H1 (cell line): ENCODE measurements around the gene AGER. TPM values are rescaled to one million over a fixed set of nuclear protein-coding genes. Genes with fewer than 3 reads are reported as not detected.

Source experiments
- CTCF ChIA-PET: fragments of 300-600 bp; sonication (Branson Sonifier 250); formaldehyde crosslinking; loops from one replicate; lab custom pipeline; 2021; ENCODE audit not compliant: partially characterized antibody; lab: Charles Lee
- POLR2A ChIA-PET: fragments of 300-600 bp; sonication (Branson Sonifier 250); formaldehyde crosslinking; loops from one replicate; lab custom pipeline; 2021; ENCODE audit warnings: inconsistent platforms; ENCODE audit not compliant: partially characterized antibody; lab: Charles Lee
- DNase-seq, 2 experiments: peaks; one replicate each; pipeline versions ENCODE4 v3.0.0 to v3.0.0-alpha.2; 2010 to 2022; ENCODE audit warnings: low spot score in 2 of 2, low read depth in 1 of 2, mixed read lengths in 1 of 2
- FAIRE-seq: peaks from 2 replicates; lab custom pipeline; 2011; peaks lifted over from hg19 to GRCh38; lab: Jason Lieb, UNC
- H2AFZ ChIP-seq: 2 replicates; pipeline ENCODE4 v1.8.1; 2012; ENCODE audit warnings: low read length, inconsistent platforms
- H2AK5ac ChIP-seq: 2 replicates; pipeline ENCODE4 v1.6.1; 2013; ENCODE audit warnings: low read depth, low read length
- H2BK120ac ChIP-seq: replicated peaks from 2 replicates; pipeline ENCODE3; 2013; ENCODE audit warnings: low read depth, low read length, inconsistent platforms
- H2BK12ac ChIP-seq: 2 replicates; pipeline ENCODE4 v1.6.1; 2013; ENCODE audit warnings: low read depth, low read length
- H2BK15ac ChIP-seq: 2 replicates; pipeline ENCODE4 v1.6.1; 2013; ENCODE audit warnings: low read length
- H2BK20ac ChIP-seq: 2 replicates; pipeline ENCODE4 v1.6.1; 2013; ENCODE audit warnings: low read length
- H2BK5ac ChIP-seq: 2 replicates; pipeline ENCODE4 v1.6.1; 2013; ENCODE audit warnings: low read depth, low read length
- H3K14ac ChIP-seq: 2 replicates; pipeline ENCODE4 v1.6.1; 2013; ENCODE audit warnings: inconsistent platforms; ENCODE audit not compliant: insufficient read length
- H3K18ac ChIP-seq: 2 replicates; pipeline ENCODE4 v1.6.1; 2013; ENCODE audit warnings: low read length; ENCODE audit errors: extremely low read depth
- H3K23ac ChIP-seq: 2 replicates; pipeline ENCODE4 v1.6.1; 2013; ENCODE audit warnings: inconsistent platforms; ENCODE audit not compliant: insufficient read length
- H3K23me2 ChIP-seq: 2 replicates; pipeline ENCODE4 v1.6.1; 2013; ENCODE audit warnings: low read depth, low read length
- H3K27ac ChIP-seq: 2 replicates; pipeline ENCODE4 v1.6.1; 2011; ENCODE audit warnings: low read depth, low read length, inconsistent platforms
- H3K27me3 ChIP-seq, 4 experiments: replicated peaks in 1 of 4; 1 replicate in 1 of 4; 2 replicates in 3 of 4; pipeline versions ENCODE4 v1.6.1 to v1.8.1; 2011 to 2013; ENCODE audit warnings: low read length in 3 of 4, mild to moderate bottlenecking in 3 of 4, inconsistent platforms in 2 of 4, mixed read lengths in 2 of 4, moderate library complexity in 1 of 4; ENCODE audit not compliant: control insufficient read depth in 3 of 4, insufficient read depth in 3 of 4; ENCODE audit errors: extremely low read depth in 1 of 4
- H3K36me3 ChIP-seq, 4 experiments: 2 replicates each; pipeline versions ENCODE4 v1.6.1 to v1.8.1; 2011 to 2013; ENCODE audit warnings: mild to moderate bottlenecking in 4 of 4, low read length in 3 of 4, moderate library complexity in 2 of 4, control low read depth in 1 of 4, inconsistent platforms in 1 of 4; ENCODE audit not compliant: insufficient read depth in 4 of 4, control insufficient read depth in 2 of 4
- H3K4ac ChIP-seq: replicated peaks from 2 replicates; pipeline ENCODE3; 2013; ENCODE audit warnings: low read length, low read depth, mixed read lengths, inconsistent platforms; ENCODE audit not compliant: insufficient read length
- H3K4me1 ChIP-seq, 4 experiments: replicated peaks in 1 of 4; 1 replicate in 1 of 4; 2 replicates in 3 of 4; pipeline versions ENCODE4 v1.6.1 to v1.8.1; 2011 to 2013; ENCODE audit warnings: low read length in 3 of 4, inconsistent platforms in 2 of 4, mixed read lengths in 1 of 4; ENCODE audit not compliant: insufficient read depth in 4 of 4, control insufficient read depth in 3 of 4
- H3K4me2 ChIP-seq, 2 experiments: 2 replicates each; pipeline versions ENCODE4 v1.6.1 to v1.8.1; 2011 to 2013; ENCODE audit warnings: low read depth in 2 of 2, low read length in 2 of 2, control low read depth in 1 of 2, inconsistent platforms in 1 of 2, mild to moderate bottlenecking in 1 of 2; ENCODE audit not compliant: insufficient read depth in 1 of 2
- H3K4me3 ChIP-seq, 4 experiments: fragments of 200-600, 300-600 bp in 1 of 4; sonication (generic), shearing (Covaris generic), sonication (Bioruptor Twin) in 1 of 4; 2 replicates each; pipeline versions ENCODE4 v1.5.1 to v1.8.1; 2011 to 2016; ENCODE audit warnings: low read length in 4 of 4, low read depth in 3 of 4, control low read depth in 2 of 4, inconsistent platforms in 2 of 4, mild to moderate bottlenecking in 2 of 4, mixed read lengths in 1 of 4, moderate library complexity in 1 of 4; ENCODE audit not compliant: insufficient read depth in 2 of 4; ENCODE audit errors: extremely low read depth in 1 of 4
- H3K56ac ChIP-seq: replicated peaks from 2 replicates; pipeline ENCODE3; 2013; ENCODE audit warnings: low read depth, mild to moderate bottlenecking, mixed read lengths, low read length, inconsistent platforms; ENCODE audit not compliant: insufficient read length
- H3K79me1 ChIP-seq: 2 replicates; pipeline ENCODE4 v1.6.1; 2013; ENCODE audit warnings: low read depth, low read length, control low read depth
- H3K79me2 ChIP-seq, 2 experiments: 2 replicates each; pipeline versions ENCODE4 v1.6.1 to v1.8.1; 2012 to 2013; ENCODE audit warnings: low read length in 2 of 2, mild to moderate bottlenecking in 2 of 2, inconsistent platforms in 1 of 2; ENCODE audit not compliant: insufficient read depth in 2 of 2, control insufficient read depth in 1 of 2
- H3K9ac ChIP-seq, 4 experiments: replicated peaks in 1 of 4; 1 replicate in 1 of 4; 2 replicates in 3 of 4; pipeline versions ENCODE4 v1.6.1 to v1.8.1; 2011 to 2013; ENCODE audit warnings: low read depth in 3 of 4, low read length in 3 of 4, control low read depth in 2 of 4, mild to moderate bottlenecking in 2 of 4, moderate library complexity in 2 of 4, inconsistent platforms in 1 of 4; ENCODE audit errors: extremely low read depth in 1 of 4
- H3K9me3 ChIP-seq, 2 experiments: 2 replicates each; pipeline versions ENCODE4 v1.6.1 to v1.8.1; 2012 to 2013; ENCODE audit warnings: mild to moderate bottlenecking in 2 of 2, moderate library complexity in 2 of 2, control low read depth in 1 of 2, inconsistent platforms in 1 of 2, low read depth in 1 of 2, low read length in 1 of 2, mixed read lengths in 1 of 2; ENCODE audit not compliant: insufficient read depth in 2 of 2
- H4K20me1 ChIP-seq, 2 experiments: replicated peaks in 1 of 2; 2 replicates each; pipeline versions ENCODE3 to v1.8.1; 2011 to 2013; ENCODE audit warnings: inconsistent platforms in 2 of 2, low read length in 2 of 2, mild to moderate bottlenecking in 1 of 2; ENCODE audit not compliant: insufficient read depth in 2 of 2, control insufficient read depth in 1 of 2
- H4K5ac ChIP-seq: 2 replicates; pipeline ENCODE4 v1.6.1; 2013; ENCODE audit warnings: low read length, low read depth, mixed read lengths, inconsistent platforms; ENCODE audit not compliant: insufficient read length
- H4K8ac ChIP-seq: 2 replicates; pipeline ENCODE4 v1.8.0; 2013; ENCODE audit warnings: mild to moderate bottlenecking, moderate library complexity, low read length, inconsistent platforms; ENCODE audit not compliant: insufficient read depth; ENCODE audit errors: extremely low read depth
- H4K91ac ChIP-seq: replicated peaks from 2 replicates; pipeline ENCODE3; 2013; ENCODE audit warnings: low read length, mixed read lengths, inconsistent platforms; ENCODE audit not compliant: insufficient read length
- CTBP2 ChIP-seq: IDR thresholded peaks from 2 replicates; pipeline ENCODE4 v1.7.0; 2011; ENCODE audit warnings: borderline replicate concordance, mild to moderate bottlenecking, moderate library complexity, mixed read lengths, low read length; ENCODE audit not compliant: insufficient read depth, insufficient read length
- EGR1 ChIP-seq: IDR thresholded peaks from 2 replicates; pipeline ENCODE4 v1.6.1; 2011; ENCODE audit warnings: low read depth, low read length, borderline replicate concordance
- EZH2 ChIP-seq: fragments of 200-600 bp; sonication (generic); IDR thresholded peaks from 2 replicates; pipeline ENCODE4 v1.7.1; 2012; ENCODE audit warnings: low read depth, mild to moderate bottlenecking, moderate library complexity, low read length, inconsistent platforms; ENCODE audit not compliant: severe bottlenecking
- FOSL1 ChIP-seq: IDR thresholded peaks from 2 replicates; pipeline ENCODE4 v1.6.1; 2011; ENCODE audit warnings: mild to moderate bottlenecking, low read depth, low read length, moderate library complexity; ENCODE audit not compliant: insufficient read depth
- KDM1A ChIP-seq: fragments of 200-600, 300-600 bp; sonication (generic); IDR thresholded peaks from 2 replicates; pipeline ENCODE4 v1.7.1; 2016; ENCODE audit warnings: mild to moderate bottlenecking, low read length, borderline replicate concordance
- KDM5A ChIP-seq: fragments of 200-600 bp; IDR thresholded peaks from 2 replicates; pipeline ENCODE4 v1.7.1; 2012; ENCODE audit warnings: mild to moderate bottlenecking, low read length, inconsistent platforms, mixed read lengths
- POU5F1 ChIP-seq: IDR thresholded peaks from 2 replicates; pipeline ENCODE4 v1.6.1; 2011; ENCODE audit warnings: low read depth, mild to moderate bottlenecking, low read length, moderate library complexity
- RNF2 ChIP-seq: fragments of 200-900, 300-1000 bp; sonication (generic); IDR thresholded peaks from 2 replicates; pipeline ENCODE4 v1.7.1; 2016; ENCODE audit warnings: borderline replicate concordance, low read depth, mild to moderate bottlenecking, antibody characterized with exemption, low read length; ENCODE audit not compliant: poor library complexity, severe bottlenecking; ENCODE audit errors: missing control alignments
- ZNF274 ChIP-seq: IDR thresholded peaks from 2 replicates; pipeline ENCODE4 v1.7.0; 2012; ENCODE audit warnings: low read length, borderline replicate concordance; ENCODE audit errors: extremely low read depth
- WGBS, 2 experiments: shearing (Covaris generic) in 1 of 2; methylation state at CpG; one replicate each; pipeline versions ENCODE4 v1.1.6 to v1.1.7; 2013 to 2015; ENCODE audit warnings: low lambda C conversion rate in 2 of 2, mixed read lengths in 2 of 2, inconsistent platforms in 1 of 2, low coverage in 1 of 2, missing lambda C conversion rate in 1 of 2; ENCODE audit not compliant: insufficient replicate concordance in 2 of 2, insufficient coverage in 1 of 2, insufficient read length in 1 of 2; ENCODE audit errors: extremely low coverage in 1 of 2, missing lambda C conversion rate in 1 of 2; 5-methylcytosine and 5-hydroxymethylcytosine counted together
- polyA plus RNA-seq, 7 experiments: library from polyadenylated mRNA; depleted of rRNA in 3 of 7; stranded (reverse) in 5 of 7; unstranded in 2 of 7; fragments of >200 nt in 5 of 7; fragments of 200-250 nt in 2 of 7; gene quantifications; 1 replicate in 5 of 7; 2 replicates in 1 of 7; 4 replicates in 1 of 7; pipeline versions ENCODE4 v1.2.1 to v1.2.3, GENCODE V29; 2011 to 2013; ENCODE audit warnings: missing spikeins in 2 of 7, mixed read lengths in 2 of 7
- total RNA-seq: library from RNA; stranded (reverse); fragmentation: NEBNext Ultra II Directional; extraction: Animal tissue kit (Norgen Biotek cat#: 25700); gene quantifications from 2 replicates; pipeline ENCODE4 v1.2.1, GENCODE V29; 2021

The AGER gene
- total and polyA plus RNA-seq, 2 of the 8 experiments (the other 6 are each of a cell fraction or from before 2014, with no cell fraction given) = 3.8 to 10.9 TPM

GRCh38 chr6:32189742-32190053 is 5.6 kb upstream of the AGER start:
- H4K20me1 ChIP-seq = peaks cover 0 to 3% of the 10 kb centered on the region in 2 experiments
- no peak overlapping the region for H2AFZ ChIP-seq
- no peak for TF ChIP-seq CTBP2
- TF ChIP-seq KDM5A = no peak
- no peak for TF ChIP-seq FOSL1
- TF ChIP-seq POU5F1 = no peak
- no peak for TF ChIP-seq RNF2
- TF ChIP-seq KDM1A = no peak
- TF ChIP-seq ZNF274 = no peak
- no peak for TF ChIP-seq EGR1
- TF ChIP-seq EZH2 = no peak
- ChIA-PET CTCF (interaction anchor here (0.6 to 2.5 kb wide), 9 partner anchors 8 to 98 kb away, joined by 3 to 12 read pairs (median 5); partner anchors contain the start of genes AGPAT1 and RNF5), POLR2A (interaction anchor here (0.6 to 13.3 kb wide), 8 partner anchors 10 to 54 kb away, joined by 3 to 194 read pairs (median 4); partner anchors contain the start of genes AGPAT1, PRRT1 and RNF5)
- no CpG with 5 or more reads among the region's 23 CpGs for WGBS, 2 experiments
- peaks cover 3 to 31% (median 16%) of the 10 kb centered on the region in 4 experiments for H3K4me1 ChIP-seq
- H3K18ac ChIP-seq = no peak overlapping the region
- FAIRE-seq (no peak), DNase-seq (no peak)
- H2BK5ac ChIP-seq = no peak overlapping the region
- H3K4me2 ChIP-seq = peak overlapping the region; percentile 81 to 90
- no peak overlapping the region for H2BK20ac ChIP-seq
- H2AK5ac ChIP-seq = no peak overlapping the region
- no peak overlapping the region; the same call in 1 of the 2 replicates for H4K8ac ChIP-seq
- H3K56ac ChIP-seq = no peak overlapping the region
- H4K5ac ChIP-seq = no peak overlapping the region
- H3K23ac ChIP-seq = no peak overlapping the region
- no peak overlapping the region for H3K14ac ChIP-seq
- peak overlapping the region; percentile 30 to 87 (median 64) for H3K4me3 ChIP-seq
- no peak overlapping the region for H2BK15ac ChIP-seq
- H3K9me3 ChIP-seq = no peaks in the 10 kb centered on the region
- H3K9ac ChIP-seq = peak overlapping the region in 3 of 4 experiments; percentile 20 to 80 (median 44); a peak in 3 of 7 replicates
- peaks cover 2% of the 10 kb centered on the region; the same call in 1 of the 2 replicates for H3K79me1 ChIP-seq
- H3K4ac ChIP-seq = no peak overlapping the region
- no peaks in the 10 kb centered on the region for H3K27me3 ChIP-seq
- no peak overlapping the region; the same call in 1 of the 2 replicates for H3K27ac ChIP-seq
- H3K36me3 ChIP-seq = peaks cover 2 to 18% (median 14%) of the 10 kb centered on the region in 4 experiments; a peak in 7 of 8 replicates
- H3K23me2 ChIP-seq = peaks cover 5% of the 10 kb centered on the region
- peaks cover 0 to 13% of the 10 kb centered on the region in 2 experiments; a peak in 2 of 4 replicates for H3K79me2 ChIP-seq
- no peak overlapping the region for H2BK12ac ChIP-seq
- no peak overlapping the region for H4K91ac ChIP-seq
- no peak overlapping the region for H2BK120ac ChIP-seq
